Ovary (tissue), 3 donors: ENCODE data around the gene ABCB6.

Source experiments
- EP300 ChIP-seq: sonication (generic); formaldehyde crosslinking; IDR thresholded peaks from one replicate; pipeline ENCODE4 v1.6.1; 2017; ENCODE audit warnings: antibody characterized with exemption
- POLR2A ChIP-seq: fragments of 450-650 bp; IDR thresholded peaks from one replicate; pipeline ENCODE4 v1.6.1; 2017; ENCODE audit warnings: antibody characterized with exemption, mild to moderate bottlenecking, moderate library complexity
- TF ChIP-seq, protein P1 (sequence below), 3 donors: fragments of 450-650 bp in 2 of 3; fragments of 200-600 bp in 1 of 3; IDR thresholded peaks; one replicate each; pipeline versions ENCODE4 v1.5.1 to v1.8.0; 2016 to 2022; ENCODE audit warnings: antibody characterized with exemption in 3 of 3, mild to moderate bottlenecking in 1 of 3
- donor health status: DM: no; HTN: no; CAD: no.

DNA sequence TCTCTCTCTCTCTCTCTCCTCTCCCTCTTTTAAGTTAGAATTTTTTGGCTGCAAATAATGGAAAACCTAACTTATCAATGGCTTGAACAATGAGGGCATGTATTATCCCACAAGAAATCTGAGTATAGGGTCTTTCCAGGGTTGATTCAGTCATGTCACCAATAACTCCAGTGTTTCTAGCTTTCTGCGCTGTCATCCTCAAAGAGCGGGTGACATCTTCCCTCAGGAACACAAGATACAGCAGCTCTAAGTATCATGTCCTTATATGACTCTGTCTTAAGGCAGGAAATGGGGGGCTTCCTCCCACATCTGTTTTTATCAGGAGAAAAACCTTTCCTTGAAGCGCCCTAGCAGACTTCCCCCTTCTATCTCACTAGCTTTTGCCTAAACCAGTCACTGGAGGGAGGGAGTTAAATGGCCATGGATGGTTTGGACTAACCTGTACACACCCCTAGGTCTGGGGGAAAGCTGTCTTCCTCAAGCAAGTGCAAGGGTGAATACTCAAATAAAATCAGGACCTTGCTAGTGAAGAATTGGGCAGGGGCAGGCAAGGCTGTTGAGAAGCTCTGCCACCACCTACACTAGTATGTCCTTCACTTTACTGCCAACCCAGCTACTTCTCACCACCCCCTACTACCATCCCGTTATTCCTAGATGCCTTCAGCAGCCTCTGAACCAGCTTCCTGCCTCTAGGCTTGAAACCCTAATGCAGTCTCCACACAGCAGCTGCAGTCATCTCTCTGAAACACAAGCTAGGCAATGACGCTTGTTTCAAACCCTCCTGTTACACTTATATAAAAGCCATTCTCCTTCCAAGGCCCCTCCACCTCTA is 42.5 kb upstream of the ABCB6 start:
- TF ChIP-seq POLR2A (no peak), EP300 (no peak)
- TF ChIP-seq, protein P1, sequence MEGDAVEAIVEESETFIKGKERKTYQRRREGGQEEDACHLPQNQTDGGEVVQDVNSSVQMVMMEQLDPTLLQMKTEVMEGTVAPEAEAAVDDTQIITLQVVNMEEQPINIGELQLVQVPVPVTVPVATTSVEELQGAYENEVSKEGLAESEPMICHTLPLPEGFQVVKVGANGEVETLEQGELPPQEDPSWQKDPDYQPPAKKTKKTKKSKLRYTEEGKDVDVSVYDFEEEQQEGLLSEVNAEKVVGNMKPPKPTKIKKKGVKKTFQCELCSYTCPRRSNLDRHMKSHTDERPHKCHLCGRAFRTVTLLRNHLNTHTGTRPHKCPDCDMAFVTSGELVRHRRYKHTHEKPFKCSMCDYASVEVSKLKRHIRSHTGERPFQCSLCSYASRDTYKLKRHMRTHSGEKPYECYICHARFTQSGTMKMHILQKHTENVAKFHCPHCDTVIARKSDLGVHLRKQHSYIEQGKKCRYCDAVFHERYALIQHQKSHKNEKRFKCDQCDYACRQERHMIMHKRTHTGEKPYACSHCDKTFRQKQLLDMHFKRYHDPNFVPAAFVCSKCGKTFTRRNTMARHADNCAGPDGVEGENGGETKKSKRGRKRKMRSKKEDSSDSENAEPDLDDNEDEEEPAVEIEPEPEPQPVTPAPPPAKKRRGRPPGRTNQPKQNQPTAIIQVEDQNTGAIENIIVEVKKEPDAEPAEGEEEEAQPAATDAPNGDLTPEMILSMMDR (IDR thresholded peaks at IDR 0.05), result no peak
